Astrocyte (in vitro differentiated cells and primary cell): ENCODE data around the gene NCBP1. TPM values are rescaled to one million over a fixed set of nuclear protein-coding genes. Genes with fewer than 3 reads are reported as not detected.
A peak's percentile ranks its signal among the peaks of the same experiment; 100 is the strongest.

ENCODE experiments used
- DNase-seq: peaks from one replicate; pipeline ENCODE4 v3.0.0-alpha.2; 2010; ENCODE audit warnings: low read depth
- FAIRE-seq: peaks from 2 replicates; lab custom pipeline; 2011; peaks lifted over from hg19 to GRCh38; lab: Jason Lieb, UNC
- H2AFZ ChIP-seq: 2 replicates; pipeline ENCODE4 v1.6.0; 2012; ENCODE audit warnings: low read depth, low read length, inconsistent platforms
- H3K27ac ChIP-seq: 2 replicates; pipeline ENCODE4 v1.5.1; 2011; ENCODE audit warnings: low read depth, low read length, inconsistent platforms
- H3K27me3 ChIP-seq: 2 replicates; pipeline ENCODE4 v1.6.0; 2011; ENCODE audit warnings: low read length, inconsistent platforms; ENCODE audit not compliant: insufficient read depth
- H3K36me3 ChIP-seq: 2 replicates; pipeline ENCODE4 v1.5.1; 2011; ENCODE audit warnings: low read length, inconsistent platforms; ENCODE audit not compliant: insufficient read depth
- H3K4me1 ChIP-seq: 2 replicates; pipeline ENCODE4 v1.5.1; 2011; ENCODE audit warnings: low read length, inconsistent platforms; ENCODE audit not compliant: insufficient read depth
- H3K4me2 ChIP-seq: 2 replicates; pipeline ENCODE4 v1.6.0; 2012; ENCODE audit warnings: low read length, inconsistent platforms
- H3K4me3 ChIP-seq: 2 replicates; pipeline ENCODE4 v1.5.1; 2011; ENCODE audit warnings: low read depth, mild to moderate bottlenecking, low read length, inconsistent platforms; ENCODE audit not compliant: insufficient read depth
- H3K79me2 ChIP-seq: 2 replicates; pipeline ENCODE4 v1.6.0; 2012; ENCODE audit warnings: mild to moderate bottlenecking, low read length, inconsistent platforms; ENCODE audit not compliant: insufficient read depth
- H3K9ac ChIP-seq: 2 replicates; pipeline ENCODE4 v1.6.0; 2012; ENCODE audit warnings: mild to moderate bottlenecking, low read length, inconsistent platforms
- H3K9me3 ChIP-seq: 2 replicates; pipeline ENCODE4 v1.5.1; 2012; ENCODE audit warnings: low read depth, mild to moderate bottlenecking, low read length, inconsistent platforms; ENCODE audit not compliant: insufficient read depth
- H4K20me1 ChIP-seq: 2 replicates; pipeline ENCODE4 v1.6.0; 2012; ENCODE audit warnings: low read length, inconsistent platforms; ENCODE audit not compliant: insufficient read depth
- H3K27ac Mint-ChIP-seq: one replicate; pipeline ENCODE4 v1.8.0; 2021; ENCODE audit warnings: mild to moderate bottlenecking, mixed read lengths; ENCODE audit not compliant: unreplicated experiment
- H3K27me3 Mint-ChIP-seq: one replicate; pipeline ENCODE4 v1.8.0; 2021; ENCODE audit warnings: low read depth, mixed read lengths; ENCODE audit not compliant: unreplicated experiment
- H3K36me3 Mint-ChIP-seq: one replicate; pipeline ENCODE4 v1.8.0; 2021; ENCODE audit warnings: low read depth, mixed read lengths; ENCODE audit not compliant: unreplicated experiment
- H3K4me1 Mint-ChIP-seq: one replicate; pipeline ENCODE4 v1.8.0; 2021; ENCODE audit warnings: low read depth, mixed read lengths; ENCODE audit not compliant: unreplicated experiment
- H3K4me3 Mint-ChIP-seq: one replicate; pipeline ENCODE4 v1.8.0; 2021; ENCODE audit warnings: mild to moderate bottlenecking, moderate library complexity, mixed read lengths; ENCODE audit not compliant: unreplicated experiment
- H3K9me3 Mint-ChIP-seq: one replicate; pipeline ENCODE4 v1.8.0; 2021; ENCODE audit warnings: mild to moderate bottlenecking, mixed read lengths; ENCODE audit not compliant: unreplicated experiment
- EZH2 ChIP-seq: IDR thresholded peaks from 2 replicates; pipeline ENCODE4 v1.6.1; 2012; ENCODE audit warnings: mild to moderate bottlenecking, low read length, inconsistent platforms; ENCODE audit not compliant: insufficient read depth
- total RNA-seq: library from RNA; stranded (reverse); gene quantifications from 2 replicates; pipeline ENCODE4 v1.2.1, GENCODE V29; 2021
- TF ChIP-seq, protein P1 (sequence below): IDR thresholded peaks from 2 replicates; pipeline ENCODE4 v1.5.1; 2011; ENCODE audit warnings: low read depth, mild to moderate bottlenecking, inconsistent platforms, low read length, moderate library complexity; ENCODE audit not compliant: insufficient read depth

NCBP1 gene
- total RNA-seq, 1 donor from 2014 or later, result 43.0 TPM

DNA sequence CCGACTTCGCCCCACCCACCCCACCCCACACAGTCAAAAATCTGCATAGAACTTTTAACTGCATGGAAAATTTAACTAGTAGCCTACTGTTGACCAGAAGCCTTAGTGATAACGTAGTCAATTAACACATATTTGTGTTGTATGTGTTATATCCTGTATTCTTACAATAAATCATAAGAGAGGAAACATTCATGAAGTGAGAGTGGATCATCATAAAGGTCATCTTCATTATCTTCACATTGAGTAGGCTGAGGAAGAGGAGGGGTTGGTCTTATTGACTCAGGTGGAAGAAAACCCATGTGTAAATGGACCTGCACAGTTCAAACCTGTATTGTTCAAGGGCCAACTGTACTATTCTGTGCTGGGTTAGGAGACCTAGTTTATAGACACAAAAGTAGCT lies 32.1 kb downstream of the NCBP1 start:
- H3K4me2 ChIP-seq, result no peak overlapping the region
- H3K4me3 ChIP-seq, result no peak overlapping the region
- no peaks in the 10 kb centered on the region for H3K79me2 ChIP-seq

DNA sequence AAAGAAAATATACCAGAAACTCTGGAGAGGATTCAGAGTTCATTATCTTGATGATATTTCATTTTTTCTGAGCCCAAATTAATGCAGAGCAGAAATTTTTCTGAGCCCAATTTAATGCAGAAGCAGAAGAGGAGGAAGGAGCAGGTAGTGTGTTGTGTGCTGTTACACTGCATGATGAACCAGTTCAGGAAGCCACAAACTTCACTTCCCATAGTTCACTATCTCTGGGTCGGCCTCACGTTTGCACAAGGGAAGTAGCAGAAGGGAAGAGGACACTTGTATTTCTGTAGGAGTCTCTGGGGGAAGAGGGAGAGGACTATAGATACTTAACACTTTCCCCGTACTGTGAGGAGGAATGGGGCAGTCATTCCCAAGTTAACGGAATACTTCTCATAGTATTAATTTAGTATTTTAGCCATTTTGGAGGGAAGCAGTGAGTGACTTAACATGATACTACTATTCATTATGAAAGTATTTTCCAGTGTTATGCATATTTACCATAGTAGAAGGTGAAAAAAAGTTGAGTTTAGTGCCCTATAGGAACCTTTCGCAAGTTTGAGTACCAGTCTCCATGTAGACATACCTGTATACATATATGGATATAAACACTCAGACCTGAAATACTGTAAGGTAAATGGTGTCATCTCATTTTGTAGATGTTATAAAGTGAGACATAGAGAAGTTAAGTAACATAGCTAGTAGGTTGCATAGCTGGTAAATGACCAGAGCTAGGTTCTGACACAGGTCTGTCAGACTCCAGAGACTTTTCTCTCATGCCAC lies 33.5 kb downstream of the NCBP1 start:
- Mint-ChIP-seq H3K9me3 (no peaks in the 10 kb centered on the region), H3K36me3 (peaks cover 5% of the 10 kb centered on the region), H3K27me3 (no peaks in the 10 kb centered on the region), H3K4me1 (no peaks in the 10 kb centered on the region), H3K4me3 (no peak overlapping the region), H3K27ac (no peak overlapping the region)
- DNase-seq (no peak), FAIRE-seq (no peak)
- H3K4me2 ChIP-seq, result no peak overlapping the region
- no peaks in the 10 kb centered on the region for H3K9me3 ChIP-seq
- peaks cover 73% of the 10 kb centered on the region for H3K36me3 ChIP-seq
- no peak overlapping the region for H2AFZ ChIP-seq
- H3K4me3 ChIP-seq, result no peak overlapping the region
- H3K27ac ChIP-seq, result no peak overlapping the region
- H4K20me1 ChIP-seq, result peaks cover 4% of the 10 kb centered on the region
- H3K79me2 ChIP-seq, result no peaks in the 10 kb centered on the region
- TF ChIP-seq, protein P1, sequence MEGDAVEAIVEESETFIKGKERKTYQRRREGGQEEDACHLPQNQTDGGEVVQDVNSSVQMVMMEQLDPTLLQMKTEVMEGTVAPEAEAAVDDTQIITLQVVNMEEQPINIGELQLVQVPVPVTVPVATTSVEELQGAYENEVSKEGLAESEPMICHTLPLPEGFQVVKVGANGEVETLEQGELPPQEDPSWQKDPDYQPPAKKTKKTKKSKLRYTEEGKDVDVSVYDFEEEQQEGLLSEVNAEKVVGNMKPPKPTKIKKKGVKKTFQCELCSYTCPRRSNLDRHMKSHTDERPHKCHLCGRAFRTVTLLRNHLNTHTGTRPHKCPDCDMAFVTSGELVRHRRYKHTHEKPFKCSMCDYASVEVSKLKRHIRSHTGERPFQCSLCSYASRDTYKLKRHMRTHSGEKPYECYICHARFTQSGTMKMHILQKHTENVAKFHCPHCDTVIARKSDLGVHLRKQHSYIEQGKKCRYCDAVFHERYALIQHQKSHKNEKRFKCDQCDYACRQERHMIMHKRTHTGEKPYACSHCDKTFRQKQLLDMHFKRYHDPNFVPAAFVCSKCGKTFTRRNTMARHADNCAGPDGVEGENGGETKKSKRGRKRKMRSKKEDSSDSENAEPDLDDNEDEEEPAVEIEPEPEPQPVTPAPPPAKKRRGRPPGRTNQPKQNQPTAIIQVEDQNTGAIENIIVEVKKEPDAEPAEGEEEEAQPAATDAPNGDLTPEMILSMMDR, result no peak
- TF ChIP-seq EZH2, result no peak
- no peak overlapping the region for H3K9ac ChIP-seq
- H3K4me1 ChIP-seq, result no peaks in the 10 kb centered on the region
- no peaks in the 10 kb centered on the region for H3K27me3 ChIP-seq

More for the DNA sequence above, 32.1 kb downstream of the NCBP1 start:
- no peak overlapping the region for H3K4me3 Mint-ChIP-seq
- no peak overlapping the region for H3K27ac Mint-ChIP-seq
- H3K36me3 ChIP-seq, result peaks cover 70% of the 10 kb centered on the region
- H3K4me1 Mint-ChIP-seq, result no peaks in the 10 kb centered on the region
- H3K27me3 ChIP-seq, result no peaks in the 10 kb centered on the region
- no peaks in the 10 kb centered on the region for H3K9me3 Mint-ChIP-seq
- H3K27me3 Mint-ChIP-seq, result no peaks in the 10 kb centered on the region
- TF ChIP-seq, protein P1, result no peak
- no peak for TF ChIP-seq EZH2
- H3K4me1 ChIP-seq, result no peaks in the 10 kb centered on the region
- H3K36me3 Mint-ChIP-seq, result peaks cover 5% of the 10 kb centered on the region
- peaks cover 4% of the 10 kb centered on the region for H4K20me1 ChIP-seq
- no peak overlapping the region for H3K27ac ChIP-seq
- H3K9me3 ChIP-seq, result no peaks in the 10 kb centered on the region
- no peak overlapping the region for H3K9ac ChIP-seq
- H2AFZ ChIP-seq, result no peak overlapping the region
- DNase-seq (no peak), FAIRE-seq (peak; percentile 72)

- no peaks in the 10 kb centered on the region for H3K9me3 Mint-ChIP-seq
- no peaks in the 10 kb centered on the region for H3K79me2 ChIP-seq
- no peak for DNase-seq
- H4K20me1 ChIP-seq, result peaks cover 4% of the 10 kb centered on the region
- TF ChIP-seq EZH2, result no peak
- TF ChIP-seq, protein P1, result no peak
- H3K27me3 ChIP-seq, result no peaks in the 10 kb centered on the region
- H3K9ac ChIP-seq, result no peak overlapping the region
- no peak overlapping the region for H3K27ac Mint-ChIP-seq
- H3K4me3 Mint-ChIP-seq, result no peak overlapping the region
- no peak overlapping the region for H3K4me2 ChIP-seq
- H3K4me1 Mint-ChIP-seq, result no peaks in the 10 kb centered on the region
- peaks cover 3% of the 10 kb centered on the region for H3K36me3 Mint-ChIP-seq
- H3K4me1 ChIP-seq, result no peaks in the 10 kb centered on the region
- H2AFZ ChIP-seq, result no peak overlapping the region
- H3K27ac ChIP-seq, result no peak overlapping the region
- H3K4me3 ChIP-seq, result no peak overlapping the region
- H3K27me3 Mint-ChIP-seq, result no peaks in the 10 kb centered on the region
- FAIRE-seq, result no peak
- H3K9me3 ChIP-seq, result no peaks in the 10 kb centered on the region
- H3K36me3 ChIP-seq, result peaks cover 79% of the 10 kb centered on the region
Measured at GRCh38 chr9:97668485-97668884, 34.9 kb downstream of the NCBP1 start.
